Prostate gland (tissue), 2 donors: ENCODE data around the gene STEAP1B.

Experiments used
- POLR2AphosphoS5 ChIP-seq: sonication (generic); formaldehyde crosslinking; IDR thresholded peaks from one replicate; pipeline ENCODE4 v1.6.1; 2017; ENCODE audit warnings: antibody characterized with exemption
- TF ChIP-seq, protein P1 (sequence below), 4 experiments: fragments of 200-600 bp in 2 of 4; fragments of 450-650 bp in 2 of 4; sonication (generic) in 2 of 4; IDR thresholded peaks; 1 replicate in 3 of 4; 2 replicates in 1 of 4; pipeline ENCODE4 v1.5.1; 2016 to 2019; ENCODE audit warnings: antibody characterized with exemption in 4 of 4, mild to moderate bottlenecking in 2 of 4, moderate library complexity in 2 of 4

- TF ChIP-seq, protein P1, sequence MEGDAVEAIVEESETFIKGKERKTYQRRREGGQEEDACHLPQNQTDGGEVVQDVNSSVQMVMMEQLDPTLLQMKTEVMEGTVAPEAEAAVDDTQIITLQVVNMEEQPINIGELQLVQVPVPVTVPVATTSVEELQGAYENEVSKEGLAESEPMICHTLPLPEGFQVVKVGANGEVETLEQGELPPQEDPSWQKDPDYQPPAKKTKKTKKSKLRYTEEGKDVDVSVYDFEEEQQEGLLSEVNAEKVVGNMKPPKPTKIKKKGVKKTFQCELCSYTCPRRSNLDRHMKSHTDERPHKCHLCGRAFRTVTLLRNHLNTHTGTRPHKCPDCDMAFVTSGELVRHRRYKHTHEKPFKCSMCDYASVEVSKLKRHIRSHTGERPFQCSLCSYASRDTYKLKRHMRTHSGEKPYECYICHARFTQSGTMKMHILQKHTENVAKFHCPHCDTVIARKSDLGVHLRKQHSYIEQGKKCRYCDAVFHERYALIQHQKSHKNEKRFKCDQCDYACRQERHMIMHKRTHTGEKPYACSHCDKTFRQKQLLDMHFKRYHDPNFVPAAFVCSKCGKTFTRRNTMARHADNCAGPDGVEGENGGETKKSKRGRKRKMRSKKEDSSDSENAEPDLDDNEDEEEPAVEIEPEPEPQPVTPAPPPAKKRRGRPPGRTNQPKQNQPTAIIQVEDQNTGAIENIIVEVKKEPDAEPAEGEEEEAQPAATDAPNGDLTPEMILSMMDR (IDR thresholded peaks at IDR 0.05) = no peak
- no peak for TF ChIP-seq POLR2AphosphoS5
Observed at GRCh38 chr7:22414424-22414823, 85.6 kb downstream of the STEAP1B start.
